Amygdala (tissue), 56 donors: ENCODE results near the gene FBXL20.
A peak's percentile ranks its signal among the peaks of the same experiment; 100 is the strongest.
"Not testable (repeated sequence)": the region's sequence is repeated elsewhere in the genome, so short reads cannot be mapped to it uniquely, and the experiment has no call there.

ENCODE experiments used
- DNase-seq, 56 donors: peaks; one replicate each; lab custom pipeline; 2025; lab: John Stamatoyannopoulos, UW

The FBXL20 gene, protein sequence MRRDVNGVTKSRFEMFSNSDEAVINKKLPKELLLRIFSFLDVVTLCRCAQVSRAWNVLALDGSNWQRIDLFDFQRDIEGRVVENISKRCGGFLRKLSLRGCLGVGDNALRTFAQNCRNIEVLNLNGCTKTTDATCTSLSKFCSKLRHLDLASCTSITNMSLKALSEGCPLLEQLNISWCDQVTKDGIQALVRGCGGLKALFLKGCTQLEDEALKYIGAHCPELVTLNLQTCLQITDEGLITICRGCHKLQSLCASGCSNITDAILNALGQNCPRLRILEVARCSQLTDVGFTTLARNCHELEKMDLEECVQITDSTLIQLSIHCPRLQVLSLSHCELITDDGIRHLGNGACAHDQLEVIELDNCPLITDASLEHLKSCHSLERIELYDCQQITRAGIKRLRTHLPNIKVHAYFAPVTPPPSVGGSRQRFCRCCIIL

DNA sequence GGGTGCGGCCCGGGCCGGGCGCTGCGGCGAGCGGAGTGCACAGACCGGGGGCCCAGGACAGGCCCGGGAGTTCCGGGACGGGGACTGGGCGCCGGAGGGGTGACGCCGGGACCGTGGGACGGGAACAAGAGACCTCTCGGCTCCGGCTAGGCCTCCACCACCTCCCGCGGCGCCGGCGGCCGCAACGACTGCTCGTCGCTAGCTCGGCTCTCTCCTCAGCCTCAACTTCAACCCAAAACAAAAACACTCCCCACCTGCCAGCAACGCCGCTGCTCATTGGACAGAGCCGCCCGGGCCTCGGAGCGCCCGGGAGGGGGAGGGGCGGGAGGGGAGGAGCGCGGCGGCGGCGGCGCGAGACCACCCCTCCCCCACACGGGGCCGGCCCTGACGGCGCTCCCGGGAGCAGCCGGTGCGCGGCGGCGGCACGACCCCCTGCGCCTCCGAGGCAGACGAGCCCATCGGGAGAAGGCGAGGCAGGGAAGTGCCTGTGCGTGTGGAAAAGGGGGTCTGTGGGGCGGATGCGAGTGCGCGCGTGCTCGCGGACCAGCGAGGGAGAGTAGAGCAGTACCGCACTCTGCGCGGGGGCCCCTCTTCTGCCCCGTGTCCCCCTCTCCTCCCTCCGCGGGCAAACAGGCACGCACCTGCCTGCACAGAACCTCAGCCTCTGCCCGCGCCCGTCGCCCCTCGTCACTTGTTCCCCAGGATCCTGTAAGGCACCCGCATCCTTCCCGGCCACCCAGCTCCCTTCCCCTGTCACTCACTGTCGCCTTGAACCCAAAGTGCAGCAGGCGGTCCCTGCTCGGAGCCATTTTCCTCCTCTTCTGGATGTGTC, at the start of gene FBXL20:
Gene FBXL20 (minus strand): TSS at position 215 of the 832 bp plus-strand sequence. CDS start 224 bp downstream, outside the sequence.
- DNase-seq: peak; percentile 33 to 91 (median 80)

DNA sequence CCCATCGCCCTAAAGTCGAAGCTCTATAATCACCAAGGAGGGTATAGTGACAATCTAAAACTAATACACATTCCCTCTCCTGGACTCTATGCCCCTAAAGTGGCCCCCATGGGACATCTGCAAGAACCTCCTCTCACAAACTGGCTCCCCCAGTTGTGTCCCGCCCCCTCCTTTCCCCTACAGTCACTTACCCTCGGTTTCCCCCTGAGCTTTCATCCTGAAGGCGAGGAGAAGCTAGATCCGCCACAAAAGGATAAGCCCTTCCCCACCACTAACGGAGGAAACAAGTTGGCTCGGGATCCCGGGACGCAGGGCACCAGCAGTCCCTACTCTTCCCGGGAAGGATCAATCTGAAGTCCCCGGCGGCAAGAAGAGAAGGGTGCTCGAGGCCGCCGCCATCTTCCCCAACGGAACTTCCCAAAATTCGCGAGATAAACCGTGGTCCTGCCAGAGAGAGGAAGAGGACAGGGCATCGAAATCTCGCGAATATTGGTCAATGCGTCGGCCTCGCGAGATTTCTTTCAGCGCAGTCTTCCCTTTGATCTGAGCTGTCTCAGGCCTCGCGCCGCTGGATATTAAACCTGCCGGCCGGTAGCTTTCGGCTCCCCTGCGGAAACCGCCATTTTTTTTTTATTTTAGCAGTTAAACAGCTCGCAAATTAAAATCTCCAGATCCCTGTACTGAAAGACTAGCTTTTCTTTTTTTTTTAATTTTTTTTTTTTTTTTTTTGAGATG, 49.6 kb upstream of the FBXL20 start, which contains the start of gene MED1:
Gene MED1 (minus strand): TSS at position 417 of the 735 bp plus-strand sequence. CDS start 201 bp downstream, at position 216.
- peak; percentile 18 to 93 (median 81) for DNase-seq

DNA sequence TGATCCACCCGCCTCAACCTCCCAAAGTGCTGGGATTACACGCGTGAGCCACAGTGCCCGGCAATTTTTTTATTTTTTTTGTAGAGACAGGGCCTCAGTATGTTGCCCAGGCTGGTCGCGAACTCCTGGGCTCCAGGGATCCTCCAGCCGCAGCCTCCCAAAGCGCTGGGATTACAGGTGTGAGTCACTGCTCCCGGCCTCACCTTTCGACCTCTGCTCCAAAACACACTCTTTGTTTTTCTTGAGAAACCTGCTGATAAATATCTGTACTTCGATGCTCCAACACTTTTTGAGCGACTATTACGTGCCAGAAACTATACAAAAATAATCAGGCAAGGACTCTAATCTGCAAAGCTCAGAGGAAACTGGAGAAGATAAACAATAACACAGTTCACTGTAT, 48.6 kb upstream of the FBXL20 start:
- DNase-seq: no peak

DNA sequence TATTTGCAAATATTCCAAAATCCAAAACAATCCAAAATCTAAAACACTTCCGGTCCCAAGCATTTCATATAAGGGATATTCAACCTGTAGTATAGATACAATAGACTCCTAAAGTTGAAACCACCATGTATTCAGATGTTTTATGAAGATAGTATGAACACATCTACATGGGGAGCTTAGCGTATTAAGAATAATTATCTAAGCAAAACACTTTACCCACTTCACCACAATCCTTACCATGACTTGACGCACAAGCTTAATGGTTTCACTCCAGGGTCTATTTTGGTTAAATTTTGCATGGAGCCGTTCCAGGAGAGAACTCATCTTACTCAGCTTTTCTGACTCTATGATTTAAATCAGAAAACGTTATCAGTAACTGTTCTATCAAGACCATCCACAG, 46.1 kb upstream of the FBXL20 start:
- DNase-seq: no peak

DNA sequence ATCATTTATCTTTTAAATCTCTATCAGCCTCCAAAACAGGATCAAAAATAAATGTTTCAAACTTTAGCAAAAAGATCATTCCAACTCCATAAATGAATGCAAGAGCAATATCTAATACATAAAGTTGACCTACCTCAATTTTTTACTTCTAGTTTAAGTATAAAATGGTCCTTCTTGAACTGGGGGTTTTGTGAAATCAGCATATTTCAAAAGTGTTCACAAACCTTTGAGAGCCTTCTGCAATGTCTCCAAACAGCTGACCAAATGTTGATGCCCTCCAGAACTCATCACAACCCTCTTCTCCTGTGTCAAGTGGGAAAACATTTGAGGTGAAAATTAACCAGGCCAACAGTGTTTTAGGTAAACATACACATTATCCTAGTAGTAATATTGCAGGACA, 41.9 kb upstream of the FBXL20 start:
- DNase-seq: no peak

DNA sequence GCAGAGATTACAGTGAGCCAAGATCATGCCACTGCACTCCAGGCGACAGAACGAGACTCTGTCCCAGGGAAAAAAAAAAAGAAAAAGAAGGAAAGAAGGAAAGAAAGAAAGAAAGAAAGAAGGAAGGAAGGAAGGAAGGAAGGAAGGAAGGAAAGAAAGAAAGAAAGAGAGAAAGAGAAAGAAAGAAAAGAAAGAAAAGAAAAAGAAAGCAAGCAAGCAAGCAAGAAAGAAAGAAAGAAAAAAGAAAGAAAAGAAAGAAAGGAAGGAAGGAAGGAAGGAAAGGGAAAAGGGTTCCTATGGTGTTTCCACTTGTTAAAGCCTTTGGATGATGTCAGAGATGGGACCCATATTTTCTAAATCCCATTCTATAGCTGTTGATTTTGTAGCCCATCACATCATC, 38.4 kb upstream of the FBXL20 start:
- not testable (repeated sequence) for DNase-seq

DNA sequence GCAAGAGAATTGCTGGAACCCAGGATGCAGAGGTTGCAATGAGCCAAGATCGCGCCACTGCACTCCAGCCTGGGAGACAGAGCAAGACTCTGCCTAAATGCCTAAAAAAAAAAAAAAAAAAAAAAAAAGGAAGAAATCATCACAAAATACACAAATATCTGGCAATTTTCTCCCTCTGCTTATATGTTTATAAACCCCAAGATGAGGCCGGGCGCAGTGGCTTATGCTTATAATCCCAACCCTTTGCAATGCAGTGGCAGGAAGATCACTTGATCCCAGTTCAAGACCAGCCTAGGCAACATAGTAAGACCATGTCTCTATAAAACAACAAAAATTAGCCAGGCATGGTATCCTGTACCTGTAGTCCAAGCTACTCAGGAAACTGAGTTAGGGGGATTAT, 28.2 kb upstream of the FBXL20 start:
- no peak for DNase-seq

DNA sequence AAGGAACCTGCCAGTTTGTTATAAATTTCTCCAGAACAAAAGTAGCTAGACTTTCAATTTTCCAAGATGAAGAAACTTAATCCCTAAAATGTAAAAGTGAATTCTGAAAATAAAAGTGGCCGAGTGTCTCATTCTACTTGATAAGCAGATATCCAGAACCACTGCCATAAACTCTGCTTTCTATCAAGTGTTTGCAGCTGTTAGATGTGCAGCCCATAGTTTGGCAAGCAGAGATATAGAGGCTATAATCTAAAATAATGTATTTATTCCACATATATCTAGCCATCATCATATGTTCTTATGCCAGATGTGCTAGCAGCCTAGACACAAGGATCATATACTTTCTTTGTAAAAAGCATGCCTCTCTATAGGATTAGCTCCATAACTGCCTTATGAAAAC, 14.7 kb upstream of the FBXL20 start:
- no peak for DNase-seq

DNA sequence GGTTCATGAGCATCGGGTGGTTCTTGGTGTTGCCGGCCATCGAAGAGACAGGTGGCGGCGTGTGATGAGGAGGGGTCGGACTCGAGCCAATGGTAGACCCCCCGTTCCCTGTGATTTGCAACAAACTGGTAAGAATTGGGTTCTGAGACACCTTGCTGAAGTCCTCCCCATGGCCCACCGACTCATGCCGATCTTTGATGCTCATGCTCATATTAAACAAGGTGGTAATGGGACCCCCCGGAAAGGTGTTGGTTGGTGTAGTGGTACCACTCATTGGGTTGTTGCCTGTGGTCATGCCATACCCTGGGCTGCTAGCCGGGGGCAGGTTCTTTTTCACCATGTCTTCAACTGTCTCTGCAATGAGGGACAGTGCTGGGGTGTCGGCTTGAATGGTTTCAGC, 8.9 kb upstream of the FBXL20 start:
- no peak for DNase-seq

DNA sequence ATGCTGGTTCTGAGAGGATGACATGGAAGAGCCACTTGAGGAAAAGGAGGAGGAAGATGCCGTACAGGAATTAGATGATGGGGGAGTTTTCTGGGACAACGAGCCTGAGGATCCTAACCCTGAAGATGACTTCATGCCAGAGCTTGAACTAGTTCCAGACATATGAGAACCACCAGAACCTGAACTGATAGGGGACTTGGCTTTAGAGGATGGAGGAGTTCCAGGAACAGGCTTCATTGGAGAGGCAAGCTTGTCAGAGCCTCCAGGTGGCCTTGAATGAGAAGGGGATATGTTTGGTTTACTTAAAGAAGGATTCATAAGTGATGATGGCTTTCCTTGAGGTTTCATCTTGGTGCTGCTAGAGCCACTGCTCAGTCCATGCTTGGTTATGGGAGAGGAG, 6.9 kb upstream of the FBXL20 start:
- DNase-seq: no peak

DNA sequence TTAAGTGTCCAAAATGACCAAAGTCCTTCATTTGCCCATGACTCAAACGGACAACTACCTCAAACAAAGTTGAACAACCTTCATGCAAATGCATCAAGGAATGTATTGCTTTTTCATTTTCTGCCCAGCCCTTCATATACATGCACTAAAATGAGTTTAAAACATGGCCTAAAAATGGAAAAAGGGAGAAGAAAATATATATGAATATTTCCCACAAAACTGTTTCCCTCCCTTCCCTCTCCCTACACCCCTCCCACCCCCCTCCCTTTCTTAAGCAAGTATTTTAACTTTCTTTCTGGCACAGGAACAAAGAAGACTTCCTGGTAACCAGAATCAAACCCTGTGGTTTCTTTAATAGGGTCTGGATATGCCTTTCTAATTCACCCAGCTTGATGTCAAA, 5.5 kb upstream of the FBXL20 start:
- DNase-seq: no peak

DNA sequence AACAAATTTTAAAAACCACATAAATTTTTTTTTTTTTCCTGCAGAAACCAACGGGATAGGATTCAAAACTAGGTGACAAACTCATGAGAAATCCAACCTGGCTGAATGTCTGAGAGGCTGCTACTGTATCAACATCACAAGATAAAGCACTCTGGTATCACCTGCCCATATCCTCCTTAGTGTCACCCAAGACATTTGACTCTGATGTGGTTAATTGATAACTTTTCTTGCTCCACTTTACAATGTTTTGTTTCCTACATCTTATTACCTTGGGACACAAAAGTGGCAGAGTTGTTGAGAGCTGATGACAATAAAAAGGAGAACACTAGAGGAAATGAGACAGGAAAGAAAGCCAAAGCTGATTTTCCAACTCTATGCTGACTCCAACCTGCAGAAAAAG, 4.0 kb upstream of the FBXL20 start:
- DNase-seq: no peak

DNA sequence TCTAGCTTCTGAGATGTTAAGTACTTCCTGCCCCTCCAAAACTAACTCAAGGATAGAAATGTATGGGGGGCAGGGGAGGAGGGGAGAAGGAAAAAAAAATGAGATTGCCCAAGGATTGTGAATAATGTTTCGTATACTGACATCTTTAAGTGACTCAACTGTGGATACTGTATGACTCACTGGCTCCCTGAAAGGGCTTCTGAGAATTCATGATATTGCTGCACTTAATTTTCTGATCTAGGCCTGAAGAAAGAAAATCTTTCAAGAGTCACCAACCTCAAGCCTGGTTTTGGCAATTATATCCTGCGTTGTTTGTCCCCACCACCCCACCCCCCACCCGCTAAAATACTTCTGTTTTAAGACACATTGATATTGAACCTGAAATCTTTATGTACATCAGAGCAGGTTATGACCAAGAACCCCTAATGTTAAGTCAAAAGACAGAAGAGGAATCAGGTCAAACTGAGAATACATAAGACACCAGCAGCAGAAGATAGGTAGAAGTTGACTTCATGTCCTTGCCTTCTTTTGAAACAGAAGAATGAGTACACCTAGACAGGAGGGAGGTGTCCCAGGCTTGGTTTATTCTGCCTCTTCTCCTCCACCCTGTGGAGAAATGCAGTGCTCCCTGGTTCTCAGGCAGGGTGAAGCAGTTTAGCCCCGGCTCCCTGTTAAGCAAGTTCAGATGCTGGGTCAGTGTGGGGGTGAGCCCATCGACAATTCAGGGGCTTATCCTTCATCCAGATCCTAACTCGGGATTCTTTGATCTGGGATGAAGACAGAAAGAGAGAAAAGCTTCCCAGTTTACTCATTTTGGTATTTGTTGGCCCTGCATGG, 3.3 kb upstream of the FBXL20 start:
- no peak for DNase-seq

DNA sequence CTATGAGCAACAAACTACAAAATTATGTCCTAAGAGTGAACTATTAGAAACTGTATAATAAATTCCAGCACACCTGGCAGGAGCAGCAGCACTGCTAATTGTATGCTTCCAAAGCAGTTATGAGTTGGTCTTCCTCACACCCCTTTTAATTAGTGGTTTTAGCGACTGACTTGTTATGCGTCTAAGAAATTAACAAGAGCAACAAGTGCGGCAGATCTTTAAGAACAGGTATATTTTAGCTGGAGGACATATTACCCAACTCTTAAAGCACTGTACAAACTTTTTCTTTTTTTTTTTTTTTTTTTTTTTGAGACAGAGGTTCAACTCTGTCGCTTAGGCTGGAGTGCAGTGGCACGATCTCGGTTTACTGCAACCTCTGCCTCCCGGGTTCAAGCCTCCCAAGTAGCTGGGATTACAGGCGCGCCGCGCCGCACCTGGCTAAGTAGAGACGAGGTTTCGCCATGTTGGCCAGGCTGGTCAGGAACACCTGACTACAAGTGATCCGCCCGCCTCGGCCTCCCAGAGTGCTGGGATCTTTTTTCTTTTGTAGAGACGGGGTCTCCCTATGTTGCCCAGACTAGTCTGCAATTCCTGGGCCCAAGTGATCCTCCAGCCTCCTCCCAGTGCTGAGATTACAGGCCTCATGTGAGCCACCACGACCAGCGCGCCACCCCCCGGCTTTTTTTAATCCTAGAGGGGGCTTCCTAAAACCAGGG, 1.6 kb upstream of the FBXL20 start:
- DNase-seq: no peak

DNA sequence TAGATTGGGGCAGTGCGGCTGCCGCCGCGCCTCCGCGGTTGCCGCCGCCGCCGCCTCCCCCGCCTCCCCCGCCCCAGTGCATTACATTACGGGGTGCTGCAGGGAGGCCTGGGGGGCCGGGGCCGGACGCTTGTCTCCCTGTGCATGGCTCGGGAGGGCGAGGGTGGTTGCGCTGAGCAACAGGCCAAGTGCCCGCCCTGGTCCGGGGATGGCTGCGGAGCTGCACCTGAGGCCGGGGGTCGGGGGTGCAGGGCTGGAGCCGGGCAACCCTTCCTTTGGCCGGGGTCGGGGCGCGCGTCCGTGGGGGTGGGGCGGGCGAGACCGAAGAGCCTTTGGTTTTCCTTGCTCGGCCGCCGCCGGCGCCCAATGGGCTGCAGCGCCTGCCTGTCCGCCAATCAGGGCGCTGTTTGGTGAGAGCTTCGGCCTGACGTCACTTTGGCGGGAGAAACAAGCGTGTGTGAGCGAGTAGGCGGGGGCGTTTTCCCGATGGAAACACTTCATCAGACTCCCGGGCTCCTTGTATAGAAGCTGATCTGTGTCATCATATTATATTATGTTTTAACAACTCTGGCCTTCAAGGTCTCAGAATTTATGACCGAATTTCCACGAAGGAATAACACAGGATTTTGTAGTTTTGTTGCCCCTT, 941 bp upstream of the FBXL20 start:
- DNase-seq: peak; percentile 20 to 96 (median 86)

DNA sequence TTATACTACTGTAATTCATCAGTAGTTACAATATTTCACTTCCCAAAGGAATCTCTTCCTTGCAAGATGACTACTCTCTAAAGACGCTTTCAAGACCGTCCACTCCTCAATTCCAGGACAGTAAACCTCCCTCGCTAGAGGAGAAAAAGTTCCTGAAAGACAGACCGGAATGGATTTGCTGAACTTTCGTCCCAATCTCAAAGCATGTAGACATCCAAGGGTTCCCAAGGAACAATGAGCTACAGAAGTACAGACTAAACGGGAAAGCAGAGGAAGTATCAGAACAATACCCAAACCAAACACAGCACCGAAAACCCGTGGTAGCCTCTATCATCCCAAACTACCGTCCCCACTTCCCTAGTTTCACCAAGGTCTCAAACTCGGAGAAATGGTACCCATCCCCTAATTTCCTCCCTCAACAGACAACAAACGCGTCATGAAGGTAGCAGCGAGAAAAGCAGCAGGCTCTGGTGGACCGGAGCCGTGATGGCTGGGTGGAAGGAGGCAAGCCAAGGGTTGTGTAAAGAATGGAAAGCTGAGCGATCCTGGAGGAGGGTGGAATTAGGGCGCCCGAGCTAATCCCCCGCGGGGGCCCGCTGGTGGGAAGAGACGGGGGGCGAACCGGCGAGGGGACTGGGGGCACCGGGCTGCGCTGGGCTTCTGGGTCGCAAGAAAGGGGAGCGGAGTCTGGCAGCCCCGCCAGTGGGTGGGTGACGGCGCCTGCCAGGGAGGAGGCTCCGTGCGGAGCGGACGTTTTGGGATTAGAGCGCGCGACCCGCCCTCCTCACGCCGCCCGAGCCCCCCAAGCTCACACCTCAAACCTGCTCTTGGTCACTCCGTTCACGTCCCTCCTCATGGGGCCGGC, 647 bp downstream of the FBXL20 start:
- DNase-seq: peak in 16 of 56 donors; percentile 2 to 66 (median 35)

DNA sequence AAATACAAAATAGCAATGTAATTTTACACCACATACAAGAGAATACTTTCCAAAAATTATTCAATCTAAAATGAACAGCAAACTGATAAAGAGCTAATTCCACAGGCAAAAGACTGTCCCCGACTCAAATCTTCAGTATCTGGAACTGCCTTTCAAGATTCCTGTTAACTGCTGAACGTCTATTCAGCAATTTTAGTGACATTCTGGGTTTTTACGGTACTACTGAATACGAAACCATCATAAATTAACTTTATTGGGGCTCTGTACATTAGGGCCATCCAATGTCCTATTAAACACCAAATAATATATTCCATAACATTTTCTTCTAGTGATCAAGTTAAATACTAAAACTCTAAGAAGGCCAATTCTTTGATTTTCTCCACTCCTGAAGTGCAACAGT, 1.6 kb downstream of the FBXL20 start:
- DNase-seq: no peak

DNA sequence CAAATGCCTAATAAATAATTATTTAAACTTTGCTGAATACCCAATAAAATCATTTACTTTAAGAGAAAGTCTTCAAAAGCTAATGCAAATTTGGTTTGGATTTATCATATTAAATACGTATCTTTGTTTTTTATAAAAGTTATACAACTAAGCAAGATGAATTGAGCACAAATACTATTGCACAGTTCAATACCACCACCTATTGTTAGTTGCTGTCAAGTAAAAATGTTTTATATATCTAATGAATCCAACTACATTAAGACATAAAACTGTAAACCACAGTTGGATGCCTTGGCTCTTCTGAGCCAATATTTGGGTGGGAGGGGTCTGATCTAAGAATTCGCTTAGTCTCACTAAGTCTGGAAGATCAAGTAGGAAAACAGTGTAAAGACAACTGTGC, 7.7 kb downstream of the FBXL20 start:
- no peak for DNase-seq
